K562 (cell line): ENCODE results near the gene FAM174C. TPM values are rescaled to one million over a fixed set of nuclear protein-coding genes. Genes with fewer than 3 reads are reported as not detected.

Source experiments
- ATAC-seq: fragments of 200-7000 bp; cut with Tn5 transposase; 3 replicates; pipeline ENCODE4 v1.9.1; 2020; ENCODE audit warnings: moderate library complexity
- BruUV-seq: library from RNA; stranded (reverse); fragments of 400-500 nt; replicated peaks from 2 replicates; lab custom pipeline; 2021; lab: Mats Ljungman, UMichigan
- CTCF ChIA-PET: fragments of 300-600 bp; formaldehyde crosslinking; extraction: SDS; loops from one replicate; lab custom pipeline; 2021; ENCODE audit warnings: low intra/inter-chr PET ratio; lab: Yijun Ruan, JAX
- POLR2A ChIA-PET: fragments of 300-600, 350-650 bp; sonication (Branson Sonifier 250); formaldehyde crosslinking; extraction: SDS; loops from one replicate; lab custom pipeline; 2021; ENCODE audit warnings: antibody characterized with exemption, inconsistent platforms; lab: Yijun Ruan, JAX
- DNase-seq, 4 experiments: peaks; one replicate each; pipeline versions ENCODE4 v3.0.0 to v3.0.0-alpha.2; 2011 to 2018; ENCODE audit warnings: low spot score in 3 of 4, mixed read lengths in 3 of 4; ENCODE audit errors: extremely low read depth in 1 of 4
- FAIRE-seq: peaks from 2 replicates; lab custom pipeline; 2011; peaks lifted over from hg19 to GRCh38; lab: Jason Lieb, UNC
- H2AFZ ChIP-seq: 2 replicates; pipeline ENCODE4 v1.6.0; 2011; ENCODE audit warnings: low read depth, low read length, control low read depth, inconsistent platforms
- H3K27ac ChIP-seq: fragments of 200-600 bp; 3 replicates; pipeline ENCODE4 v1.8.0; 2011; ENCODE audit warnings: low read depth, mild to moderate bottlenecking, control low read depth, inconsistent platforms, low read length, moderate library complexity, mixed read lengths; ENCODE audit errors: extremely low read depth
- H3K27me3 ChIP-seq, 2 experiments: fragments of 300-600 bp in 1 of 2; 2 replicates in 1 of 2; 3 replicates in 1 of 2; pipeline versions ENCODE4 v1.6.0 to v1.8.0; 2011; ENCODE audit warnings: inconsistent platforms in 2 of 2, low read length in 2 of 2, mild to moderate bottlenecking in 1 of 2, mixed read lengths in 1 of 2, moderate library complexity in 1 of 2; ENCODE audit not compliant: control insufficient read depth in 2 of 2, insufficient read depth in 2 of 2
- H3K36me3 ChIP-seq: fragments of 300-600 bp; 3 replicates; pipeline ENCODE4 v1.8.0; 2011; ENCODE audit warnings: mild to moderate bottlenecking, low read length, inconsistent platforms; ENCODE audit not compliant: control insufficient read depth, insufficient read depth
- H3K4me1 ChIP-seq, 2 experiments: fragments of 200-600 bp in 1 of 2; replicated peaks in 1 of 2; 2 replicates in 1 of 2; 3 replicates in 1 of 2; pipeline versions ENCODE4 v1.5.1 to v1.8.0; 2011; ENCODE audit warnings: inconsistent platforms in 2 of 2, low read length in 2 of 2, mild to moderate bottlenecking in 1 of 2, mixed read lengths in 1 of 2, moderate library complexity in 1 of 2; ENCODE audit not compliant: control insufficient read depth in 2 of 2, insufficient read depth in 2 of 2
- H3K4me2 ChIP-seq: 2 replicates; pipeline ENCODE4 v1.6.1; 2011; ENCODE audit warnings: low read length, control low read depth, inconsistent platforms, mixed read lengths; ENCODE audit not compliant: insufficient read depth
- H3K4me3 ChIP-seq: fragments of 200-600 bp; sonication (generic), shearing (Covaris generic); 2 replicates; pipeline ENCODE4 v1.5.1; 2016; ENCODE audit warnings: control low read depth, inconsistent platforms
- H3K79me2 ChIP-seq: fragments of 200-600 bp; 3 replicates; pipeline ENCODE4 v1.8.0; 2011; ENCODE audit warnings: low read length, inconsistent platforms; ENCODE audit not compliant: control insufficient read depth, insufficient read depth
- H3K9ac ChIP-seq, 2 experiments: 2 replicates each; pipeline versions ENCODE4 v1.6.0 to v1.6.1; 2011; ENCODE audit warnings: low read depth in 2 of 2, low read length in 2 of 2, control low read depth in 1 of 2, inconsistent platforms in 1 of 2, mild to moderate bottlenecking in 1 of 2, mixed read lengths in 1 of 2; ENCODE audit not compliant: insufficient read depth in 1 of 2
- H3K9me1 ChIP-seq: one replicate; pipeline ENCODE4 v1.6.0; 2011; ENCODE audit warnings: inconsistent platforms, mild to moderate bottlenecking, low read length, moderate library complexity; ENCODE audit not compliant: control insufficient read depth, insufficient read depth
- H3K9me3 ChIP-seq: replicated peaks from 2 replicates; pipeline ENCODE4 v1.5.1; 2011; ENCODE audit warnings: low read depth, low read length, inconsistent platforms; ENCODE audit not compliant: control insufficient read depth, insufficient read depth
- H4K20me1 ChIP-seq: replicated peaks from 2 replicates; pipeline ENCODE4 v1.6.1; 2011; ENCODE audit warnings: low read length, inconsistent platforms, mixed read lengths; ENCODE audit not compliant: control insufficient read depth, insufficient read depth
- CBX2 ChIP-seq: fragments of 200-600 bp; sonication (generic); IDR thresholded peaks from one replicate; pipeline ENCODE4 v1.6.1; 2012; ENCODE audit warnings: mild to moderate bottlenecking, low read length, inconsistent platforms; ENCODE audit not compliant: insufficient read depth, poor library complexity, severe bottlenecking
- FOXK2 ChIP-seq, 2 experiments: fragments of 450-650 bp; IDR thresholded peaks in 1 of 2; conservative IDR thresholded peaks in 1 of 2; 2 replicates each; pipeline ENCODE4 v1.6.1; 2016; ENCODE audit warnings: low read depth in 2 of 2, mild to moderate bottlenecking in 1 of 2
- MBD1 ChIP-seq: fragments of 250-450 bp; sonication (Bioruptor Pico); IDR thresholded peaks from 2 replicates; pipeline ENCODE4 v1.8.0; 2022; ENCODE audit warnings: inconsistent platforms
- MTA3 ChIP-seq: fragments of 450-650 bp; formaldehyde crosslinking; IDR thresholded peaks from 2 replicates; pipeline ENCODE4 v1.6.1; 2017; ENCODE audit warnings: mild to moderate bottlenecking, borderline replicate concordance
- SUPT5H ChIP-seq: fragments of 450-650 bp; IDR thresholded peaks from 2 replicates; pipeline ENCODE4 v1.6.1; 2016
- ZNF707 ChIP-seq: fragments of 250-450 bp; sonication (Bioruptor Pico); conservative IDR thresholded peaks from 2 replicates; pipeline ENCODE4 v1.8.0; 2022; ENCODE audit warnings: inconsistent platforms, mild to moderate bottlenecking, moderate library complexity
- WGBS: fragments of 100-300 bp; shearing (Covaris generic); methylation state at CpG from one replicate; pipeline ENCODE4 v1.1.6; 2016; ENCODE audit warnings: low coverage, mixed read lengths; ENCODE audit not compliant: insufficient coverage; ENCODE audit errors: missing lambda C conversion rate; 5-methylcytosine and 5-hydroxymethylcytosine counted together
- in situ Hi-C: fragments of 300-500 bp; cut with MboI; formaldehyde crosslinking; loops from 4 replicates; pipeline ENCODE4 v1.15.0; 2018; ENCODE audit warnings: inconsistent platforms, mixed read lengths
- intact Hi-C: fragments of 100-400 bp; cut with micrococcal nuclease; formaldehyde crosslinking; loops from 2 replicates; pipeline ENCODE4 v1.14.2; 2022
- polyA plus RNA-seq, 8 experiments: library from polyadenylated mRNA; depleted of rRNA in 4 of 8; stranded (reverse) in 5 of 8; unstranded in 3 of 8; fragments of >200 nt; fragmentation: Nextera tagmentation in 2 of 8; fragmentation: Illumina TruSeq in 1 of 8; extraction: Ambion mirVana in 2 of 8; extraction: Trizol in 1 of 8; gene quantifications; 2 replicates each; pipeline versions ENCODE4 v1.2.1 to v1.2.3, GENCODE V29; 2011 to 2014; ENCODE audit warnings: inconsistent platforms in 1 of 8, missing spikeins in 1 of 8
- total RNA-seq, 7 experiments: library from RNA; depleted of rRNA in 6 of 7; stranded (reverse); fragments of >200 nt in 6 of 7; fragmentation: Illumina TruSeq in 2 of 7; extraction: Trizol in 2 of 7; gene quantifications; 2 replicates each; pipeline versions ENCODE4 v1.2.1 to v1.2.3, GENCODE V29; 2011 to 2021; ENCODE audit warnings: low replicate concordance in 1 of 7
- TF ChIP-seq, protein P1 (sequence below), 2 experiments: fragments of 450-650 bp; IDR thresholded peaks; 2 replicates each; pipeline ENCODE4 v1.6.1; 2016
- TF ChIP-seq, protein P2 (sequence below): sonication (generic); formaldehyde crosslinking; IDR thresholded peaks from 2 replicates; pipeline ENCODE4 v1.4.0; 2020; ENCODE audit warnings: mild to moderate bottlenecking, missing genetic modification reagents
- TF ChIP-seq, protein P3 (sequence below): sonication (generic); formaldehyde crosslinking; IDR thresholded peaks from 2 replicates; pipeline ENCODE4 v1.8.0; 2022; ENCODE audit warnings: missing genetic modification reagents, mild to moderate bottlenecking, borderline replicate concordance

Gene FAM174C
- total and polyA plus RNA-seq, 9 of the 15 experiments (the other 6 are each of a cell fraction or from before 2014, with no cell fraction given) = 0.66 to 89.6 (median 20.3) TPM

- Histone ChIP-seq H3K4me1 (peaks cover 0 to 96% of the 10 kb centered on the region in 2 experiments; a peak in 2 of 5 replicates), H3K9me1 (no peaks in the 10 kb centered on the region), H3K36me3 (no peaks in the 10 kb centered on the region), H3K27ac (no peak overlapping the region), H3K4me2 (no peak overlapping the region), H3K4me3 (no peak overlapping the region), H4K20me1 (peaks cover 5% of the 10 kb centered on the region; the same call in 1 of the 2 replicates), H3K9ac (no peak overlapping the region), H3K9me3 (no peaks in the 10 kb centered on the region), H2AFZ (no peak overlapping the region), H3K79me2 (no peaks in the 10 kb centered on the region), H3K27me3 (peaks cover 35 to 84% of the 10 kb centered on the region in 2 experiments; a peak in 4 of 5 replicates)
- TF ChIP-seq ZNF707 (no peak), MBD1 (CRISPR knock-in tag) (no peak), FOXK2 (conservative IDR thresholded peaks at IDR 0.05 in 1 of 2, IDR thresholded peaks at IDR 0.05 in 1 of 2; ENCODE audit: low read depth in 2 of 2) (no peak), MTA3 (no peak), CBX2 (no peak), SUPT5H (no peak)
- TF ChIP-seq, protein P1, sequence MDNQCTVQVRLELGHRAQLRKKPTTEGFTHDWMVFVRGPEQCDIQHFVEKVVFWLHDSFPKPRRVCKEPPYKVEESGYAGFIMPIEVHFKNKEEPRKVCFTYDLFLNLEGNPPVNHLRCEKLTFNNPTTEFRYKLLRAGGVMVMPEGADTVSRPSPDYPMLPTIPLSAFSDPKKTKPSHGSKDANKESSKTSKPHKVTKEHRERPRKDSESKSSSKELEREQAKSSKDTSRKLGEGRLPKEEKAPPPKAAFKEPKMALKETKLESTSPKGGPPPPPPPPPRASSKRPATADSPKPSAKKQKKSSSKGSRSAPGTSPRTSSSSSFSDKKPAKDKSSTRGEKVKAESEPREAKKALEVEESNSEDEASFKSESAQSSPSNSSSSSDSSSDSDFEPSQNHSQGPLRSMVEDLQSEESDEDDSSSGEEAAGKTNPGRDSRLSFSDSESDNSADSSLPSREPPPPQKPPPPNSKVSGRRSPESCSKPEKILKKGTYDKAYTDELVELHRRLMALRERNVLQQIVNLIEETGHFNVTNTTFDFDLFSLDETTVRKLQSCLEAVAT (IDR thresholded peaks at IDR 0.05) = no peak
- TF ChIP-seq, protein P2, sequence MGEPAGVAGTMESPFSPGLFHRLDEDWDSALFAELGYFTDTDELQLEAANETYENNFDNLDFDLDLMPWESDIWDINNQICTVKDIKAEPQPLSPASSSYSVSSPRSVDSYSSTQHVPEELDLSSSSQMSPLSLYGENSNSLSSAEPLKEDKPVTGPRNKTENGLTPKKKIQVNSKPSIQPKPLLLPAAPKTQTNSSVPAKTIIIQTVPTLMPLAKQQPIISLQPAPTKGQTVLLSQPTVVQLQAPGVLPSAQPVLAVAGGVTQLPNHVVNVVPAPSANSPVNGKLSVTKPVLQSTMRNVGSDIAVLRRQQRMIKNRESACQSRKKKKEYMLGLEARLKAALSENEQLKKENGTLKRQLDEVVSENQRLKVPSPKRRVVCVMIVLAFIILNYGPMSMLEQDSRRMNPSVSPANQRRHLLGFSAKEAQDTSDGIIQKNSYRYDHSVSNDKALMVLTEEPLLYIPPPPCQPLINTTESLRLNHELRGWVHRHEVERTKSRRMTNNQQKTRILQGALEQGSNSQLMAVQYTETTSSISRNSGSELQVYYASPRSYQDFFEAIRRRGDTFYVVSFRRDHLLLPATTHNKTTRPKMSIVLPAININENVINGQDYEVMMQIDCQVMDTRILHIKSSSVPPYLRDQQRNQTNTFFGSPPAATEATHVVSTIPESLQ (CRISPR knock-in tag) = no peak
- TF ChIP-seq, protein P3, sequence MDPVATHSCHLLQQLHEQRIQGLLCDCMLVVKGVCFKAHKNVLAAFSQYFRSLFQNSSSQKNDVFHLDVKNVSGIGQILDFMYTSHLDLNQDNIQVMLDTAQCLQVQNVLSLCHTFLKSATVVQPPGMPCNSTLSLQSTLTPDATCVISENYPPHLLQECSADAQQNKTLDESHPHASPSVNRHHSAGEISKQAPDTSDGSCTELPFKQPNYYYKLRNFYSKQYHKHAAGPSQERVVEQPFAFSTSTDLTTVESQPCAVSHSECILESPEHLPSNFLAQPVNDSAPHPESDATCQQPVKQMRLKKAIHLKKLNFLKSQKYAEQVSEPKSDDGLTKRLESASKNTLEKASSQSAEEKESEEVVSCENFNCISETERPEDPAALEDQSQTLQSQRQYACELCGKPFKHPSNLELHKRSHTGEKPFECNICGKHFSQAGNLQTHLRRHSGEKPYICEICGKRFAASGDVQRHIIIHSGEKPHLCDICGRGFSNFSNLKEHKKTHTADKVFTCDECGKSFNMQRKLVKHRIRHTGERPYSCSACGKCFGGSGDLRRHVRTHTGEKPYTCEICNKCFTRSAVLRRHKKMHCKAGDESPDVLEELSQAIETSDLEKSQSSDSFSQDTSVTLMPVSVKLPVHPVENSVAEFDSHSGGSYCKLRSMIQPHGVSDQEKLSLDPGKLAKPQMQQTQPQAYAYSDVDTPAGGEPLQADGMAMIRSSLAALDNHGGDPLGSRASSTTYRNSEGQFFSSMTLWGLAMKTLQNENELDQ (CRISPR knock-in tag) = no peak
- intact Hi-C loops (no loop called here), in situ Hi-C loops (no loop called here)
- WGBS = 36% methylated on average over 17 of the region's 24 CpGs
- DNase-seq (no peak), ATAC-seq (no peak), FAIRE-seq (no peak)
- ChIA-PET POLR2A (interaction anchor here (1.1 kb wide), 1 partner anchor 21 kb away, joined by 4 read pairs; the partner anchor contains the start of gene CIRBP), CTCF (no interaction called here)
- no TSS peak for BruUV-seq
Observed at GRCh38 chr19:1290196-1290702, 14.9 kb downstream of the FAM174C start.
